ENCODE results near the gene RFLNA.

GRCh38 chr12:124332900-124333299 lies 38.0 kb downstream of the RFLNA start:
- TF ChIP-seq CTCF (IDR thresholded peaks at IDR 0.05; ENCODE audit: low read depth, low read length): no peak
- no peak for TF ChIP-seq MAX (IDR thresholded peaks at IDR 0.05; ENCODE audit: low read depth, low read length)

Measured in NB4 (cell line).